Erythroblast (primary cell): ENCODE data around the gene CST9.
"Not testable (repeated sequence)": the region's sequence is repeated elsewhere in the genome, so short reads cannot be mapped to it uniquely, and the experiment has no call there.

Experiments used
- GATA1 ChIP-seq: IDR thresholded peaks from 2 replicates; pipeline ENCODE4 v1.6.1; 2011; ENCODE audit warnings: low read depth, mild to moderate bottlenecking, control low read depth, low read length, moderate library complexity
- POLR2A ChIP-seq: IDR thresholded peaks from 2 replicates; pipeline ENCODE4 v1.6.1; 2011; ENCODE audit warnings: mild to moderate bottlenecking, low read length

DNA sequence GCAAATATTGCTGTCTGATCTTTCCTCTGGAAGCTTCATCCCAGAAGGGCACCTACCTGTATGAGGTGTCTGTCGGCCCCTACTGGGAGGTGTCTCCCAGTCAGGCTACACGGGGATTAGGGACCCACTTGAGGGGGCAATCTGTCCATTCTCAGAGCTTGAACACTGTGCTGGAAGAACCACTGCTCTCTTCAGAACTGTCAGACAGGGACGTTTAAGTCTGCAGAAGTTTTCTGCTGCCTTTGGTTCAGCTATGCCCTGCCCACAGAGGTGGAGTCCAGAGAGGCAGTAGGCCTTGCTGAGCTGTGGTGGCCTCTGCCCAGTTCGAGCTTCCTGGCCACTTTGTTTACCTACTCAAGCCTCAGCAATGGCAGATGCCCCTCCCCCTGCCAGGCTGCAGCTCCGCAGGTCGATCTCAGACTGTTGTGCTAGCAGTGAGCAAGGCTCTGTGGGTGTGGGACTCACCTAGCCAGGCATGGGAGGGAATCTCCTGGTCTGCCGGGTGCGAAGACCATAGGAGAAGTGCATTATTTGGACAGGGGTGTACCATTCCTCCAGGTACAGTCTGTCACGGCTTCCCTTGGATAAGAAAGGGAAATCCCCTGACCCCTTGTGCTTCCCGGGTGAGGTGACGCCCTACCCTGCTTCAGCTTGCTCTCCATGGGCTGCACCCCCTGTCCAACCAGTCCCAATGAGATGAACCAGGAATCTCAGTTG lies 15.1 kb upstream of the CST9 start:
- TF ChIP-seq POLR2A, GATA1: not testable (repeated sequence)
